ENCODE results near the gene PPP6R2.

PPP6R2 gene

GRCh38 chr22:50436841-50437341 lies 93.8 kb downstream of the PPP6R2 start:
- H3K36me3 ChIP-seq (ENCODE audit: control insufficient read depth, insufficient read depth, low read length): peaks cover 11% of the 10 kb centered on the region
- no peak overlapping the region for H3K9ac ChIP-seq (ENCODE audit: low read length)
- H3K9me3 ChIP-seq (ENCODE audit: control insufficient read depth, low read length): no peaks in the 10 kb centered on the region
- H3K4me3 ChIP-seq (ENCODE audit: low read length): no peak overlapping the region
- H3K4me1 ChIP-seq (ENCODE audit: control insufficient read depth, insufficient read depth, low read length): no peaks in the 10 kb centered on the region
- no peaks in the 10 kb centered on the region for H3K27me3 ChIP-seq (ENCODE audit: control insufficient read depth, insufficient read depth, low read length)

GRCh38 chr22:50437511-50438304 lies 94.6 kb downstream of the PPP6R2 start:
- Histone ChIP-seq H3K27me3 (ENCODE audit: control insufficient read depth, insufficient read depth, low read length) (no peaks in the 10 kb centered on the region), H3K9ac (ENCODE audit: low read length) (no peak overlapping the region), H3K9me3 (ENCODE audit: control insufficient read depth, low read length) (no peaks in the 10 kb centered on the region), H3K4me3 (ENCODE audit: low read length) (no peak overlapping the region), H3K4me1 (ENCODE audit: control insufficient read depth, insufficient read depth, low read length) (no peaks in the 10 kb centered on the region), H3K36me3 (ENCODE audit: control insufficient read depth, insufficient read depth, low read length) (peaks cover 10% of the 10 kb centered on the region)

DNA sequence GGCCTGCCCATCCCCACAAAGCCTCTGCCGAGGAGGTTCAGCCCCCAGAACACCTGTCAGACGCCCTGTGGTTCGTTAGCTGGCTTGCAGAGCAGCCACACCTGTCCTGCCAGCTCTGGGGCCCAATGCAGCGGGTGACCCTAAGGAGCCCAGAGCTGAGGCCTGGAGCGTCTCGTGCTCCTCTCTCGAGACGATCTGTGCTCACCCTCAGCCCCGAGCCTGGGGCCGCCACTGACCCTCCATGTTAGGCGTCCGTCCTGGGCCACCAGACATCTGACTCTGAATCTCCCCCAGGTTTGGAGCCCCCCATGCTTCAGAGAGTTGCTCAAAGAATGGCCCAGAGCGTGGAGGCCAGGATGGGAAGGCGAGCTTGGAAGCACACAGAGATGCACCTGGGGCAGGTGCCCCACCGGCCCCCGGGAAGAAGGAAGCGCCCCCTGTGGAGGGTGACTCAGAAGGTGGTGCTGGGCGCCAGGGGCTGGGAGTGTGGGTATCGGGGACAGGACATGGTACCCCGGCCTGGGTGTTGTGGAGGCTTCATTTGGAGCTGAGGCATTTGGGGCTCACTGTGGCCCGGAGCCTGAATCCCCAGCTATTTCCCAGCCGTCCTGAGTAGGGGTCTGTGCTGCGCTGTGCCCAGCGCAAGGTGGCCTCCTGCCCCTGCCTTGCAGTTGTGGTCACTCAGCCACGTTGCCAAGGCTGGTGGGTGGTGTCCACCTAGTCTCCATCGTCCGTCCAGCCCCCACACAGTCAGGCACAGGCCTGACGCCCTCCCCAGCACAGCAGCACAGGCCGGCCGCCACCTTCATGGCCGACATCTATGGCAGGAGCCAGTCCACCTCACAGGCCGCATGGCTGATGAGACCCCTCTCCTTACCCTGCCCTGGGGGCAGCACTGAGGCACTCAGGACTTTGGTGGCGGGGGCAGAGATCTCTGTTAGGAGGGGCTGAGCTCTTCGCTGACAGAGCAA lies 95.5 kb downstream of the PPP6R2 start:
- H3K4me1 ChIP-seq (ENCODE audit: control insufficient read depth, insufficient read depth, low read length): no peaks in the 10 kb centered on the region
- H3K36me3 ChIP-seq (ENCODE audit: control insufficient read depth, insufficient read depth, low read length): peaks cover 10% of the 10 kb centered on the region
- no peak overlapping the region for H3K9ac ChIP-seq (ENCODE audit: low read length)
- no peaks in the 10 kb centered on the region for H3K27me3 ChIP-seq (ENCODE audit: control insufficient read depth, insufficient read depth, low read length)
- H3K4me3 ChIP-seq (ENCODE audit: low read length): no peak overlapping the region
- no peaks in the 10 kb centered on the region for H3K9me3 ChIP-seq (ENCODE audit: control insufficient read depth, low read length)

DNA sequence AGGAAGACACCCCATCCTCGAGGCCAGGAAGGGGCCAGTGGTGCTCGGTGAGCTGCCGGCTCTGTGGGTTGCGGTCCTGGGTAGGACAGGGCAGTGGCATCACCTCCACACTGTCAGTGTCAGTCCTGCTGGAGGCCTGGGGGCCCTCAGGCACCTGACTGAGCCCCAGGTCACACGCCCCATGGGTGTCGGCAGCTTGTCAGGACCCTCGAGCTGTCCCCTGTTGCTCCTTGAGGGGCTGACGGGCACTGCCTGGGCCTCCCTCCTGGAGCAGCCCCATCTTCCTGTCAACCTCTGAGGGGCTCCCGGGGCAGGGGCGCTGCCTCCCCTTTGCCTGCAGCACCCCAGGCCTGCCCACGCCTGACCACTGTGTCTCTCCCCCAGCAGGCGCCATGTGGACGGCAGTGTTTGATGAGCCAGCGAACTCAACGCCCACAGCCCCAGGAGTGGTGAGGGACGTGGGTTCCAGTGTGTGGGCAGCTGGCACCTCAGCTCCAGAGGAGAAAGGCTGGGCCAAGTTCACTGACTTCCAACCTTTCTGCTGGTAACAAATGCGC lies 96.3 kb downstream of the PPP6R2 start:
- Histone ChIP-seq H3K36me3 (ENCODE audit: control insufficient read depth, insufficient read depth, low read length) (peaks cover 10% of the 10 kb centered on the region), H3K4me3 (ENCODE audit: low read length) (no peak overlapping the region), H3K9ac (ENCODE audit: low read length) (no peak overlapping the region), H3K4me1 (ENCODE audit: control insufficient read depth, insufficient read depth, low read length) (no peaks in the 10 kb centered on the region), H3K9me3 (ENCODE audit: control insufficient read depth, low read length) (no peaks in the 10 kb centered on the region), H3K27me3 (ENCODE audit: control insufficient read depth, insufficient read depth, low read length) (no peaks in the 10 kb centered on the region)

DNA sequence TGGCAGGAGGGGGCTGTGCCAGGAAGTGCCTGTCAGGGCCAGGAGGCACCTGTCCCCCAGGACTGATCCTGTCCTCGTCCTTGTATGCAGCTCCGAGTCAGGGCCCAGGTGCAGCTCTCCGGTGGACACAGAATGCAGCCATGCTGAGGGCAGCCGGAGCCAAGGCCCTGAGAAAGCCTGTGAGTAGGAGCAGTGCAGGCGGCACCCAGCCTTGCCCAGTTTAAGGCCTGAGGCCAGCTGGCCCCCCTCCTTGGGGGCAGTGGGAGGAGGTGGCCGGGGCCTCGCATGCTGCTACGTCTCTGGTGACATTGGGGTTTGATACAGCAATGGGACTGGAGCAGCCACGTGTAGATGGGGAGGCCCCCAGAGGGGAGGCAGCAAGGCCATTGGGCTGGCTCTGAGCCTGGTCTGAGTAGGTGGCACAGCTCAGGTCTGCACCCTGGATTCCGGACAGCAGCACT lies 96.8 kb downstream of the PPP6R2 start:
- H3K27me3 ChIP-seq (ENCODE audit: control insufficient read depth, insufficient read depth, low read length): no peaks in the 10 kb centered on the region
- H3K4me1 ChIP-seq (ENCODE audit: control insufficient read depth, insufficient read depth, low read length): peaks cover 4% of the 10 kb centered on the region
- H3K36me3 ChIP-seq (ENCODE audit: control insufficient read depth, insufficient read depth, low read length): peaks cover 10% of the 10 kb centered on the region
- H3K9ac ChIP-seq (ENCODE audit: low read length): no peak overlapping the region
- H3K9me3 ChIP-seq (ENCODE audit: control insufficient read depth, low read length): no peaks in the 10 kb centered on the region
- H3K4me3 ChIP-seq (ENCODE audit: low read length): no peak overlapping the region

DNA sequence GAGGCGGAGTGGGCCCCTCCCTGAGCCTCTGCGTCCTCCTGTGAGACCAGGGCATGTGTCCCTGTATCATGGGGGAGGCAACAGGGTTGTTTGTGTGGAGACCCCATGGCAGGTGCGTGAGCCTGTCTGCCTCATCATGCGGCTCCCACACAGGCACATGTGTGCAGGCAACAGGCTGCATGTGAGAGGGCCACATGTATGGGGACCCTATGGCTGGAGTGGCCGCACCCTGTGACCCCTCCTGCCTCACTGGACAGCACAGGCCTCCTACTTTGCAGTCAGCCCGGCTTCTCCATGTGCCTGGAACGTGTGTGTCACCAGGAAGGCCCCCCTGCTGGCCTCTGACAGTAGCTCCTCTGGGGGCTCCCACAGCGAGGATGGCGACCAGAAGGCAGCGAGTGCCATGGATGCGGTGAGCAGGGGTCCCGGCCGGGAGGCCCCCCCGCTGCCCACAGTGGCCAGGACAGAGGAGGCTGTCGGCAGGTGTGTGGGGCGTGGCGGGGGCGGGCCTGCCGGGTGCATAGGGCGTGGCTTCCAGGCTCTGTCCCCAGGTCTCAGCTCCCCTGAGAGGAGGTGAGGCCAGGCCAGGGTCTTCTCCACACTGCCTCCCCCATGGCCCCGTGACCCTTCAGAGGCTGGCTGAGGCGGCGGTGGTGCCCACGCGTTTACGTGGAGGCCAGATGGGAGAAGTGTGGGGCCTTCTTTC lies 97.6 kb downstream of the PPP6R2 start:
- H3K36me3 ChIP-seq (ENCODE audit: control insufficient read depth, insufficient read depth, low read length): peaks cover 10% of the 10 kb centered on the region
- no peaks in the 10 kb centered on the region for H3K27me3 ChIP-seq (ENCODE audit: control insufficient read depth, insufficient read depth, low read length)

DNA sequence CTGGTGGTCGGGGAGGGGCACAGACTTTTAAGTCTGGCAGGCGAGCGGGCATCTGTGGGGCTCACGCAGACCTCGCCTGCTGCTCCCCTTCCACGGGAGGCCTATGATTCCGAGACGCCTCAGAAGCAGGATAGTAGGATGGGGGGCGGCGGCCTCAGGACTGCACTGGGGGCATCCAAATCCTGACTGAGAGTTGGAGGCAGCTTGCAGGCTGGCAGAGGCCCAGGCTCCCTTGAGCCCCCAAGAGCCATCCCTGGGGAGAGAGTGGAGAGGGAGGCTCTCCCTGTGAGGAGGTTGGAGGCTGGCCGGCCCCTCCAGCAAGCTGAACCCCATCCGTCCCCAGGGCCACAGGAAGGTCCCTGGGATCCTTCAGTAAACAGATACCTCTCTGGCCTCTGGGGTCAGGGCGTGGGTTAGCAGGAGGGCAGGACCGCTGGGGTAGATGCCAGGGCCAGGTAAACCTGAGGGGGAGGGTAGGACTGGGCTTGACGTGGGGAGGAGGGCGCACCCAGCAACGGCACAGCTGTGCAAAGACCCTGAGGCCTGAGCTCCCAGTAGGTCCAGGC lies 98.4 kb downstream of the PPP6R2 start:
- Histone ChIP-seq H3K27me3 (ENCODE audit: control insufficient read depth, insufficient read depth, low read length) (no peaks in the 10 kb centered on the region), H3K4me1 (ENCODE audit: control insufficient read depth, insufficient read depth, low read length) (peaks cover 16% of the 10 kb centered on the region), H3K36me3 (ENCODE audit: control insufficient read depth, insufficient read depth, low read length) (peaks cover 10% of the 10 kb centered on the region), H3K4me3 (ENCODE audit: low read length) (no peak overlapping the region), H3K9ac (ENCODE audit: low read length) (no peak overlapping the region), H3K9me3 (ENCODE audit: control insufficient read depth, low read length) (no peaks in the 10 kb centered on the region)

More for the DNA sequence above, 97.6 kb downstream of the PPP6R2 start:
- Histone ChIP-seq H3K4me3 (ENCODE audit: low read length) (no peak overlapping the region), H3K9ac (ENCODE audit: low read length) (no peak overlapping the region), H3K4me1 (ENCODE audit: control insufficient read depth, insufficient read depth, low read length) (peaks cover 12% of the 10 kb centered on the region), H3K9me3 (ENCODE audit: control insufficient read depth, low read length) (no peaks in the 10 kb centered on the region)

- no peaks in the 10 kb centered on the region for H3K9me3 ChIP-seq (ENCODE audit: control insufficient read depth, low read length)
- H3K4me1 ChIP-seq (ENCODE audit: control insufficient read depth, insufficient read depth, low read length): peaks cover 31% of the 10 kb centered on the region
- H3K36me3 ChIP-seq (ENCODE audit: control insufficient read depth, insufficient read depth, low read length): peaks cover 7% of the 10 kb centered on the region
- H3K9ac ChIP-seq (ENCODE audit: low read length): no peak overlapping the region
- no peaks in the 10 kb centered on the region for H3K27me3 ChIP-seq (ENCODE audit: control insufficient read depth, insufficient read depth, low read length)
- H3K4me3 ChIP-seq (ENCODE audit: low read length): no peak overlapping the region
Observed at GRCh38 chr22:50443197-50443596, 100.1 kb downstream of the PPP6R2 start.

DNA sequence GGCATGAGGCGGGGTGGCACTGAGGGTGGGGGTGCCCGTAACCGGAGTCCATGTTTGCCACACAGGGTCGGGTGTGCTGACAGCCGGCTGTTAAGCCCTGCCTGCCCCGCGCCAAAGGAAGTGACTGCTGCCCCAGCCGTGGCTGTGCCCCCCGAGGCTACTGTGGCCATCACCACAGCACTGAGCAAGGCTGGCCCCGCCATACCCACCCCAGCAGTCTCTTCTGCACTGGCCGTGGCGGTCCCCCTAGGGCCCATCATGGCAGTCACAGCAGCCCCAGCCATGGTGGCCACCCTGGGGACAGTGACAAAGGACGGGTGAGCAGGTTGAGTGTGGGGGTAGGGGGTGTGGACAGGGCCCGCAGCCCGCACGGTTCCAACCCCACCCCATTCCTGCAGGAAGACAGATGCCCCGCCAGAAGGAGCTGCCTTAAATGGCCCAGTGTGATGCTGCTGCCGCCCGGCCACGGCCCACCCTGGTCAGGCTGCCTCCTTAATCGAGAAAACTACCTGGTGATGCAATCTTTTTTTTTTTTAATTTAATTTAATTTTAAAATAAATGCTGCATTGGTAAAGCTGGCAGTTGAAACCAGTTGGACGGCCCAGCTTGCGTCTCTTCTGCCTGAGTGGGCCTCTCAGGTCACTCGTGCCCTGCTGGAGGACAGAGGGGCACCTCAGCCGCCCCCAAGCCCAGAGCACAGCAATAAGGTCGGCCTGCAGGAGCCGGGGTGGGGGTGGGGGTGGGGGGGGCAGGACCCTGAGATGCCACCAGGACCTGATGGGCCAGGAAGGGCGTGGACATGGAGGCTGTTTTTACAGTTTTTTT lies 100.9 kb downstream of the PPP6R2 start:
- Histone ChIP-seq H3K4me1 (ENCODE audit: control insufficient read depth, insufficient read depth, low read length) (peaks cover 36% of the 10 kb centered on the region), H3K36me3 (ENCODE audit: control insufficient read depth, insufficient read depth, low read length) (no peaks in the 10 kb centered on the region), H3K9me3 (ENCODE audit: control insufficient read depth, low read length) (no peaks in the 10 kb centered on the region), H3K27me3 (ENCODE audit: control insufficient read depth, insufficient read depth, low read length) (no peaks in the 10 kb centered on the region), H3K4me3 (ENCODE audit: low read length) (no peak overlapping the region), H3K9ac (ENCODE audit: low read length) (no peak overlapping the region)

- no peak overlapping the region for H3K9ac ChIP-seq (ENCODE audit: low read length)
- H3K4me3 ChIP-seq (ENCODE audit: low read length): no peak overlapping the region
- H3K9me3 ChIP-seq (ENCODE audit: control insufficient read depth, low read length): no peaks in the 10 kb centered on the region
- H3K4me1 ChIP-seq (ENCODE audit: control insufficient read depth, insufficient read depth, low read length): peaks cover 36% of the 10 kb centered on the region
- peaks cover 2% of the 10 kb centered on the region for H3K36me3 ChIP-seq (ENCODE audit: control insufficient read depth, insufficient read depth, low read length)
- H3K27me3 ChIP-seq (ENCODE audit: control insufficient read depth, insufficient read depth, low read length): no peaks in the 10 kb centered on the region
Observed at GRCh38 chr22:50444663-50445062, 101.5 kb downstream of the PPP6R2 start.
